H9 (cell line): Measurements from ENCODE around the gene SETD1A. TPM values are rescaled to one million over a fixed set of nuclear protein-coding genes. Genes with fewer than 3 reads are reported as not detected.
A peak's percentile ranks its signal among the peaks of the same experiment; 100 is the strongest.

Experiments used
- DNase-seq: peaks from one replicate; pipeline ENCODE4 v3.0.0-alpha.2; 2017
- H2AFZ ChIP-seq: one replicate; pipeline ENCODE4 v1.6.1; 2013; ENCODE audit warnings: mild to moderate bottlenecking, low read length, control low read depth, moderate library complexity
- H2AK5ac ChIP-seq: 2 replicates; pipeline ENCODE4 v1.6.1; 2013; ENCODE audit warnings: low read length, control low read depth, mixed read lengths; ENCODE audit not compliant: insufficient read length
- H2BK120ac ChIP-seq: one replicate; pipeline ENCODE4 v1.6.1; 2013; ENCODE audit warnings: low read depth, mild to moderate bottlenecking, low read length, control low read depth, inconsistent platforms; ENCODE audit not compliant: poor library complexity, severe bottlenecking
- H2BK12ac ChIP-seq: 2 replicates; pipeline ENCODE4 v1.6.1; 2013; ENCODE audit warnings: low read length, control low read depth, mixed read lengths, low read depth; ENCODE audit not compliant: insufficient read length
- H2BK15ac ChIP-seq: 2 replicates; pipeline ENCODE4 v1.6.1; 2013; ENCODE audit warnings: low read depth, low read length, control low read depth
- H2BK20ac ChIP-seq: one replicate; pipeline ENCODE4 v1.6.1; 2013; ENCODE audit warnings: low read depth, mild to moderate bottlenecking, low read length, control low read depth, inconsistent platforms; ENCODE audit not compliant: poor library complexity, severe bottlenecking
- H2BK5ac ChIP-seq: 2 replicates; pipeline ENCODE4 v1.6.1; 2013; ENCODE audit warnings: low read length, control low read depth, mixed read lengths; ENCODE audit not compliant: insufficient read length
- H3K14ac ChIP-seq: 2 replicates; pipeline ENCODE4 v1.6.1; 2013; ENCODE audit warnings: low read length, control low read depth; ENCODE audit not compliant: insufficient read depth
- H3K18ac ChIP-seq: 2 replicates; pipeline ENCODE4 v1.6.1; 2013; ENCODE audit warnings: low read depth, mild to moderate bottlenecking, mixed read lengths, low read length, control low read depth; ENCODE audit not compliant: insufficient read length
- H3K23ac ChIP-seq: 2 replicates; pipeline ENCODE4 v1.6.1; 2013; ENCODE audit warnings: low read length, control low read depth, mixed read lengths, low read depth; ENCODE audit not compliant: insufficient read length
- H3K23me2 ChIP-seq: 2 replicates; pipeline ENCODE4 v1.6.1; 2013; ENCODE audit warnings: low read depth, mild to moderate bottlenecking, mixed read lengths, low read length, control low read depth; ENCODE audit not compliant: insufficient read length, poor library complexity, severe bottlenecking
- H3K27ac ChIP-seq: 2 replicates; pipeline ENCODE4 v1.5.1; 2013; ENCODE audit warnings: low read length, control low read depth, mixed read lengths, low read depth; ENCODE audit not compliant: insufficient read length
- H3K27me3 ChIP-seq: 2 replicates; pipeline ENCODE4 v1.6.1; 2013; ENCODE audit warnings: low read length, control low read depth, inconsistent platforms; ENCODE audit not compliant: insufficient read depth
- H3K4ac ChIP-seq: 2 replicates; pipeline ENCODE4 v1.6.1; 2013; ENCODE audit warnings: low read depth, mild to moderate bottlenecking, control low read depth, inconsistent platforms, low read length, moderate library complexity
- H3K4me1 ChIP-seq: 2 replicates; pipeline ENCODE4 v1.6.1; 2013; ENCODE audit warnings: low read length, control low read depth, inconsistent platforms; ENCODE audit not compliant: insufficient read depth
- H3K4me2 ChIP-seq: 2 replicates; pipeline ENCODE4 v1.6.1; 2013; ENCODE audit warnings: low read length, control low read depth, mixed read lengths; ENCODE audit not compliant: insufficient read length, insufficient read depth
- H3K56ac ChIP-seq: 2 replicates; pipeline ENCODE4 v1.6.1; 2013; ENCODE audit warnings: low read depth, mild to moderate bottlenecking, mixed read lengths, low read length, control low read depth; ENCODE audit not compliant: insufficient read length
- H3K79me1 ChIP-seq: 2 replicates; pipeline ENCODE4 v1.6.1; 2013; ENCODE audit warnings: low read depth, mild to moderate bottlenecking, moderate library complexity, low read length, control low read depth, inconsistent platforms; ENCODE audit not compliant: insufficient read depth, poor library complexity, severe bottlenecking
- H3K79me2 ChIP-seq: 2 replicates; pipeline ENCODE4 v1.6.1; 2013; ENCODE audit warnings: low read length, control low read depth, inconsistent platforms; ENCODE audit not compliant: insufficient read depth
- H3K9ac ChIP-seq: 2 replicates; pipeline ENCODE4 v1.6.1; 2013; ENCODE audit warnings: low read length, control low read depth, mixed read lengths; ENCODE audit not compliant: insufficient read length; ENCODE audit errors: extremely low read depth
- H3K9me3 ChIP-seq: one replicate; pipeline ENCODE4 v1.6.1; 2013; ENCODE audit warnings: low read depth, low read length, inconsistent platforms; ENCODE audit not compliant: control insufficient read depth
- H3T11ph ChIP-seq: one replicate; pipeline ENCODE4 v1.6.1; 2013; ENCODE audit warnings: mild to moderate bottlenecking, low read length, control low read depth, inconsistent platforms
- H4K20me1 ChIP-seq: one replicate; pipeline ENCODE4 v1.6.1; 2013; ENCODE audit not compliant: control insufficient read depth, insufficient read length, insufficient read depth
- H4K5ac ChIP-seq: 2 replicates; pipeline ENCODE4 v1.6.1; 2013; ENCODE audit warnings: low read depth, mild to moderate bottlenecking, mixed read lengths, low read length, control low read depth; ENCODE audit not compliant: insufficient read length
- H4K8ac ChIP-seq: replicated peaks from 2 replicates; pipeline ENCODE4 v1.6.1; 2013; ENCODE audit warnings: low read length, control low read depth, mixed read lengths, low read depth; ENCODE audit not compliant: insufficient read length
- H4K91ac ChIP-seq: 2 replicates; pipeline ENCODE4 v1.6.1; 2013; ENCODE audit warnings: low read depth, mild to moderate bottlenecking, moderate library complexity, mixed read lengths, low read length, control low read depth; ENCODE audit not compliant: insufficient read length
- H3K27ac Mint-ChIP-seq, 3 experiments: 2 replicates in 2 of 3; 3 replicates in 1 of 3; pipeline ENCODE4 v1.8.0; 2020 to 2021; ENCODE audit warnings: mixed read lengths in 3 of 3, mild to moderate bottlenecking in 1 of 3, moderate library complexity in 1 of 3
- H3K27me3 Mint-ChIP-seq: 2 replicates; pipeline ENCODE4 v1.8.0; 2021; ENCODE audit warnings: low read depth, mild to moderate bottlenecking, moderate library complexity, mixed read lengths
- H3K36me3 Mint-ChIP-seq, 3 experiments: 2 replicates in 2 of 3; 3 replicates in 1 of 3; pipeline ENCODE4 v1.8.0; 2020 to 2021; ENCODE audit warnings: low read depth in 3 of 3, mixed read lengths in 3 of 3; ENCODE audit not compliant: insufficient read depth in 1 of 3
- H3K4me1 Mint-ChIP-seq, 2 experiments: 2 replicates each; pipeline ENCODE4 v1.8.0; 2020; ENCODE audit warnings: mixed read lengths in 2 of 2
- H3K4me3 Mint-ChIP-seq, 2 experiments: 2 replicates in 1 of 2; 3 replicates in 1 of 2; pipeline ENCODE4 v1.8.0; 2020 to 2021; ENCODE audit warnings: mild to moderate bottlenecking in 2 of 2, mixed read lengths in 2 of 2, moderate library complexity in 1 of 2
- H3K9me3 Mint-ChIP-seq, 2 experiments: 2 replicates in 1 of 2; 3 replicates in 1 of 2; pipeline ENCODE4 v1.8.0; 2020; ENCODE audit warnings: mild to moderate bottlenecking in 2 of 2, mixed read lengths in 2 of 2, moderate library complexity in 1 of 2
- CTCF ChIP-seq: fragments of 200-600 bp; sonication (generic); conservative IDR thresholded peaks from 3 replicates; pipeline ENCODE4 v1.8.0; 2021; ENCODE audit warnings: antibody characterized with exemption, mild to moderate bottlenecking
- WGBS: extraction: QIAGEN DNeasy Blood & Tissue Kit; methylation state at CpG from one replicate; pipeline ENCODE4 v1.1.7; 2013; ENCODE audit warnings: missing lambda C conversion rate, low lambda C conversion rate, mixed read lengths; ENCODE audit not compliant: insufficient read length; ENCODE audit errors: extremely low coverage; 5-methylcytosine and 5-hydroxymethylcytosine counted together
- total RNA-seq: library from RNA; stranded (reverse); gene quantifications from 2 replicates; pipeline ENCODE4 v1.2.1, GENCODE V29; 2021

Gene SETD1A
- total RNA-seq, 1 experiment from 2014 or later, result 36.9 TPM

- Histone ChIP-seq H3T11ph (no peak overlapping the region), H3K4me1 (no peaks in the 10 kb centered on the region), H3K9ac (no peak overlapping the region), H4K8ac (no peak overlapping the region), H4K20me1 (no peaks in the 10 kb centered on the region), H3K4me2 (peak overlapping the region; percentile 63), H3K14ac (peak overlapping the region; percentile 84), H2AFZ (no peak overlapping the region), H3K79me1 (no peaks in the 10 kb centered on the region), H4K5ac (no peak overlapping the region), H3K9me3 (no peaks in the 10 kb centered on the region), H3K27ac (no peak overlapping the region), H4K91ac (no peak overlapping the region), H2AK5ac (no peak overlapping the region), H2BK5ac (no peak overlapping the region), H2BK12ac (no peak overlapping the region), H2BK120ac (no peak overlapping the region), H2BK20ac (no peak overlapping the region), H2BK15ac (no peak overlapping the region), H3K18ac (no peak overlapping the region), H3K4ac (no peak overlapping the region), H3K23ac (no peak overlapping the region), H3K79me2 (no peaks in the 10 kb centered on the region), H3K56ac (no peak overlapping the region), H3K27me3 (no peaks in the 10 kb centered on the region), H3K23me2 (peaks cover 10% of the 10 kb centered on the region)
- H3K4me1 Mint-ChIP-seq, result peaks cover 12 to 24% of the 10 kb centered on the region in 2 experiments
- no peaks in the 10 kb centered on the region; a peak in 1 of 5 replicates for H3K9me3 Mint-ChIP-seq
- H3K4me3 Mint-ChIP-seq, result peak overlapping the region; percentile 92 to 93
- DNase-seq, result no peak
- TF ChIP-seq CTCF, result no peak
- H3K36me3 Mint-ChIP-seq, result peaks cover 16 to 23% (median 22%) of the 10 kb centered on the region in 3 experiments
- no CpG with 5 or more reads among the region's 53 CpGs for WGBS
- H3K27me3 Mint-ChIP-seq, result no peaks in the 10 kb centered on the region
- H3K27ac Mint-ChIP-seq, result peak overlapping the region; percentile 21 to 71 (median 70); a peak in 5 of 7 replicates
Observed at GRCh38 chr16:30924076-30924912, 33.3 kb upstream of the SETD1A start.
